Measurements from ENCODE around the gene C7orf57.
"Not testable (repeated sequence)": the region's sequence is repeated elsewhere in the genome, so short reads cannot be mapped to it uniquely, and the experiment has no call there.

Gene C7orf57

DNA sequence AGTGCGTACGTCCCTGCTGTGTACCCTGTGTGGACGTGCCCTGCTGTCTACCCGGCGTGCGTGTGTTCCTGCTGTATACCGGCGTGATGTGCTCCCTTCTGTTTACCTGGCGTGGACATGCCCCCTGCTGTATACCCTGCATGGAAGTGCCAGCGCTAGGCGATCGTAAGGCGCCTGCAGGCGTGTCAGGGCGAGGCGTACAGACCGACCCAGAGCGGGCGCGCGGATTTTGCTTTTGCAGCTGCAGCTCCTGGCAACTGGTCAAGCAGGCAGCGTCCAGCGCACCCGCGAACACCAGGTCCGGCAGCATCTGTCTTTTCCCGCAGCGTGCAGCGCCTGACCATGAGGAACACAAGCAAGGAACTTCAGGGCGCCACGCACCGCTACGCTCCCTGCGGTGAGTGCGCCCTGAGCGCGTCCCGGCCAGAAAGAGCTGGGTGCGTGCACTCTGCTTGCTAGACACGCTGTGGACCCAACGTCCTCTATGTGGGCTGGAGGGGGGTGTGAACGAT is 680 bp downstream of the C7orf57 start:
- DNase-seq (ENCODE audit: low read depth in 2 of 2), result no peak

GRCh38 chr7:48038815-48039506 is 3.6 kb downstream of the C7orf57 start:
- DNase-seq (ENCODE audit: low read depth in 2 of 2), result no peak

DNA sequence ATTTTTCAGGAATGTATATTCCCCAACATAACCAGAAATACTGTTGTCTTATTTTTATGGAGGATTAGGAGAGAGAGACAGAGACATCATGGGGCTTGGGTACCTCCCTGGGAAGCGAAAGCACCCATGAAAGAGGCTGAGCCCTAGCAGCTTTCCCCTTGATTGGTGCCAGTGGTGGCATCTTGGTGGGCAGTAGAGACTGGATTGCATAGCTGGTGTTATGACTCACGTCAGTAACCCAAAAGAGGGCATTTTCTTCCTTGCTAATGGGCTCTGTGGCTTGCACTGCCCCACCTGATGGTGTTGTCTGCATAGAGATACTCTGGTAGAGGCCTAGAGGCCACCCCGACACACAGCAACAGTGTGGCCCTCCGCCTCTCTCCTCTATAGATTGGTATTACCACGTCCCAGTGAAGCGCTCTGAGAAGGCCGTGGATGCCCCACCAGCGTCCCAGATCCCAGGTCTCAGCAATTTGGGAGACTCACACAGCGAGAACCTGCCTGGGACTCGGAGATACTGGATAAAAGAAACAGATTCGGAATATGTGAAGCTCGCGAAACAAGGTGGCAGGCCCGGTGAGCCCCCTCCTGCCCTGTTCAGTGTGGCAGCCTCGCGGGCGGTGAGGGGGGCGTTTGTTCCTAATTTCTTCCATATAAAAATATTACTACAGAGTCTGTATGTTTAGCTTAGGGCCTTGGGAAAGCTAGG is 5.8 kb downstream of the C7orf57 start:
- DNase-seq (ENCODE audit: low read depth in 2 of 2), result no peak

DNA sequence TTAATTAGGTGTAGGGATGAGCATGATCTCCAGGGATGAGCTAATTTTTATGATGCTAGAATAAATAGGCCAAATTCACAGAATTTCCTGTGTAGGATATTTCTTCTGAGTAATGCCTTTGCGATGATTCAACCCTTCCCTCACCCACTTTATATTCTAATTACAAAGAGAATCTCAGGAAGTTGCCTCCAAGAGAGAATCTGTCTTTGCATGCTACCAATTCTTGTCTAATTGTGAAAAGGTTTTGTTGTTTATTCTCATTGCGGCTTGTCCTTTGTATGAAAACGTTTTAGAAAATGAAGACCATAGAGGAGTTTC is 6.3 kb downstream of the C7orf57 start:
- DNase-seq (ENCODE audit: low read depth in 2 of 2), result no peak

DNA sequence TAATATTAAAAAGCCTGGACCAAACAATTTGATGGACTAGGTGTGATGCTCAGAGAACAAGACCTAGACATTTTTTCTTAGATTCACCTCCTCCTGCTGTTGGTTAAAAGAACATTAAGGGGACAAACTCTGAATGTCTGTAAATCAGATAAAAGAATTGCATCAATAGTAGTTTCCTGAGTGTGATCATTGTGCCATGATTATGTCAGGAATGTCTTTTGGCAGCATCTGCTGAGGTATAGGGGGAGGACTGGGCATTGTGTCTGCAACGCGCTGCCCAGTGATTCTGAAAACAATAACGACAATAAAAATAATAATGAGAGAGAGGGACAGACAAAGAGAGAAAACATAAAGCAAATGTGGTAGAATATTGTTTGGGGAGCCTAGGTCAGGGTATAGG is 6.9 kb downstream of the C7orf57 start:
- no peak for DNase-seq (ENCODE audit: low read depth in 2 of 2)

GRCh38 chr7:48042636-48043035 is 7.3 kb downstream of the C7orf57 start:
- no peak for DNase-seq (ENCODE audit: low read depth in 2 of 2)

DNA sequence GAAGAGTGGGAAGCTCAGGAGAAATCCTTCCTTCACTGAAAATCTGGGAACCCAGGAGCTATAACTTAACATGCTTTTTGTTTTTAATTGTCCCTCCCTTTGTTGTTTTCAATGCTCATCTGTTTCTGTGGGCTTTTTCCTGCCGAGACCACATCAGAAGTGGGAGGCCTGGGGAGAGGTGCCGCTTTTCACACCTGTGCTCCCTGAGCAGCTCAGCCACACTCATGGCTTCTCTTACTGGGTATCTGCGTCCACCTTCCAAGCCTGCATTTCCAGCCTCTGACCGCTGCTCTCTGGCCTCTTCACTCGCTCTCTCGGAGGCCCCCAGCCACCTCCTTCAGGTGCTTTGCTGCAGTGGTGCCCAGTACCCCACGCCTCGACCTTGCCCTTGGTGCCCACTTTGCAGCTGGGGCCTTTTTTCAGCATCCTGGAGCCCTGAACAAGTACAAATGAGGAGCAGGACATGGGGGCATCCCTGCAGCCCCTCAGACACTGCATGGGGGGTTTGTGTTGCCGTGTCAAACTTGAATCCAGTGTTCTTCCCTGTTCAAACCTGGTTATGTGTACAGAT is 9.9 kb downstream of the C7orf57 start:
- DNase-seq (ENCODE audit: low read depth in 2 of 2), result no peak

DNA sequence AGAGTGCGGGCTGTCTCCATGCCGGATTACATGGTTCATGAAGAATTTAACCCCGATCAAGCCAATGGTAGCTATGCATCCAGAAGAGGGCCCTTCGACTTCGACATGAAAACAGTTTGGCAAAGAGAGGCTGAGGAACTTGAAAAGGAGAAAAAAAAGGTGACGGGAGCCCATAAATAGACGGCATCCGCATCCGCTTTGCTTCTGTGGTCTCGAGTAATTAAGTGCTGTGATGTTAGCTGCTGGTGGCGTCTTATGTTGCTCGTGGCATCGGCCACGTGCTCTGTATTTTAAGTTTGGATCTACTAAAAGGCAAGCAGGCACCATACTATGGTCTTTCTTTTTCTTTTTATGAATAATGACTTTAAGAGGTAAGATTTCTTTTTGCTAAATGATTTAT is 11.1 kb downstream of the C7orf57 start:
- no peak for DNase-seq (ENCODE audit: low read depth in 2 of 2)

DNA sequence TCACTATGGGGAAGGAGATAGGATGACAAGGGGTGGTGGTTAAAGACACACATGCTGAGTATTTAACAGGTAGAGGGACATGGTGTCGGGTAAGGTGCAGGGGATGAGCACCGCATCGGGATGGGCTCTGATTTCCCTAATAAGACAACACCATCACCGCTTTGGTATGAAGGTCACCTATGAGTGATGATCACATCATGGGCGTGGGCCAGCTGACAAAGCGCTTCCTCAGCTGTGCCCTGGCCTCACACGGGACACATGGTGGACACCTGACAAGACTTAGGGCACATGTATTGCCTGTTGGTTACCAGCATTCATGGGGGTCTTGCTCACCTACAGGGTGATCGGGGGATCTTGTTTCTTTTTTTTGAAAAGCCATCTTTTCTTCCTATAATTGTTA is 12.8 kb downstream of the C7orf57 start:
- DNase-seq (ENCODE audit: low read depth in 2 of 2), result no peak

DNA sequence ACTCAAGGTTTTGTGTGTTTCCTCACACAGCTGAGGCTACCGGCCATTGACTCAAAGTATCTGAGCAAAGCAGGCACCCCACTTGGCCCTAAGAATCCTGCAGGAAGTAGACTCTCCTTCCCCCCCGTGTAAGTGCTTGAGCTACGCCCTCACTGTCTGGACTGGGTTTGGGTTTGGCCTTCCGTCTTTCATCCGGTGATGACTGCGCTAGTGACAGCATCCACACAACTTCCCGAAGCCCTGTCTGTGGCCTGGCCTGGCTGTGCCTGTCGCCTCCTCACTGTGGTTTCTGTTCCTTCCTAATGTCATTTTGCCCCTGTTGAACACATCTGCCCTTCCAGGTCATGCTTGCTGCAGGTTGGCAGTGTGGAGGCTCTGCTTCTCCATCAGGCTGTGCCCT is 14.5 kb downstream of the C7orf57 start:
- no peak for DNase-seq (ENCODE audit: low read depth in 2 of 2)

- DNase-seq (ENCODE audit: low read depth in 2 of 2), result no peak
These were observed 17.4 kb downstream of the C7orf57 start for GRCh38 chr7:48052748-48053147.

DNA sequence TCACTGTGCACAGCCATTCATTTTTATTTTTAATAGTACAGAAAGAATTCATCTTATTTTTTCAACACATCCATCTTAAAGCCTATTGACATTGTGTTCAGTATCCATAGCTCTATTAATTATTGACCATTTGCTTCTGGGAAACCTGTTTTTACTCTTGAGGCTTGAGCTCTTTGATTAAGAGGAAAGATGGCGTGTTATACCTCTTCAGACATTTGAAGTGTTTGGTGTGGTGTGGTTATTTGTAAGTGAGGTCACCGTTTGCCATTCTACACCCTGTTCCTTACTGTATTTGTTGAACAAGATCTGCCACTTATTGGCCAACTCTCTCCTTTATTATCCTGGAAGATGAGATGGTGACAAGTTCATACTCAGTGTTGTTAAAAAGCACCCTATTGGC is 18.4 kb downstream of the C7orf57 start:
- DNase-seq (ENCODE audit: low read depth in 2 of 2), result no peak

- no peak for DNase-seq (ENCODE audit: low read depth in 2 of 2)
These were observed 23.6 kb downstream of the C7orf57 start for GRCh38 chr7:48058990-48059389.

DNA sequence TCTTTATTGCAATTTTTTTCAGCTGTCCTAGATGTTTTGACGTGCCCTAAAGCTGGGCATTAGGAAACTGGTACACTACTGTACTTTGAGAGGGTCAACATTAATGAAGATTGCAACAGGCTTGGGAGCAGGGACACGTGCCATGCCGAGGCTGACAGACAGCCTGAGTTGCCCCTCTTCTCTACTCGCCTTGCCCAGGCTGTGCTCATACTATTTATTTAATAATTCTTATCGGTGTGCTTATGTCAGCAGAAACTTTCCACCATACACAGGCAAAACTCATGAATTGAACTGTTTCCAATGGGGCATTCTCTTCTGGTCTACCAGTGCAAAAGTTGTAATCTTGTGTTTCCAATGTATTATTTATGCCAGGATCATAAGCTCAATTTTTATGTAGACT is 24.4 kb downstream of the C7orf57 start:
- DNase-seq (ENCODE audit: low read depth in 2 of 2), result no peak

DNA sequence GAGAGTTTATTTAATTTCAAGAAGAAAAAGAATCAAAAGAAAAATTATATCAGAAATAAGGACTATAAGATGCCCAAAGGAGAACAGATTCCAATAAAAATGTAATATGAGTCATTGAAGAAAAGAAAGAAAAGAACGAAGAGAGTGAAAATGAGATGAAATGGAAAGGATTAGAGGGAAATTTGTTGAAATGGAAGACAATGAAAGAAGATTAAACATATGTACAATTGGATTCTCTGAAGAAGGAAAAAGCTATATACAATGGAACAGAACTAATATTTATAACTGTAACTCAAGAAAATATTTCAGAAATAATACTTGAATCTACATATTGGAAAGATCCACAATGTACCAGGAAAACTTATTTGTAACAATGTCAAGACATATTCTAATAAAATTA is 28.6 kb downstream of the C7orf57 start:
- DNase-seq (ENCODE audit: low read depth in 2 of 2), result no peak

- no peak for DNase-seq (ENCODE audit: low read depth in 2 of 2)
These were observed 32.1 kb downstream of the C7orf57 start for GRCh38 chr7:48067475-48067874.

GRCh38 chr7:48074204-48074654 is 38.9 kb downstream of the C7orf57 start:
- no peak for DNase-seq (ENCODE audit: low read depth in 2 of 2)

- no peak for DNase-seq (ENCODE audit: low read depth in 2 of 2)
These were observed 42.1 kb downstream of the C7orf57 start for GRCh38 chr7:48077423-48077822.

- no peak for DNase-seq (ENCODE audit: low read depth in 2 of 2)
These were observed 43.1 kb downstream of the C7orf57 start for GRCh38 chr7:48078470-48078869.

GRCh38 chr7:48082378-48082777 is 47.0 kb downstream of the C7orf57 start:
- DNase-seq (ENCODE audit: low read depth in 2 of 2), result not testable (repeated sequence)

DNA sequence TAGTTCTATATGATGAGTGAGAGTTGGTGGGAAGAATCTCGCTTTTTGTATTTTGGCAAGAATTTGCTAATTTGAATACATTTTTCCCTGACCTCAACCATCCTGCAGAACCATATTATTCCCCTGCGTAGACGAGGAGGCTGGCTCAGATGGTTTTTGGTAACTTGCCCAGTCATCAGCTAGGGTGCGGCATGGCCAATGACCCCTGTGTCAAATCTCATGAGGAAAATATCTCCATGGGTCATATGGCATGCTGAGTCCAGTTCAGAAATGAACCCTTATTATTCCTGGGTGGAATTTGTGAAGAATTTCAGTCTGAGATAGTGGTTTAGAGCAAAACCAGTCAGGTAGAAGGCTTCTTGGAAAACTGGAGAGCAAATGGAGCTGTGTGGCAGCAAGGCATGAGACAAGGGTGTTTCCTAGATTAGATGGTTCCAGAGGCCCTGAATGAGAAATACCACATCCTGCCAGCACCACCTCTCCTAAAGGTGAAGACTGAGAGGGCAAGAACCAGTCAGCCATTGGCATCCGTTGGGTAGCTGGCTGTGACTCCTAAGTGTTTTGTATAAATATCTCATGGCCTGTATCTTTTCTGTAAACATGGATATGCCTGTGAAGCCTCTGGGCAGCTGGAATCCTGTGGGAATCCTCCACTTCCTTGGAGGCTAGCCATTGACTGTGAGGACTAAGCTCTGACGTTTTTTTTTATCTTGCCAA is 47.9 kb downstream of the C7orf57 start:
- no peak for DNase-seq (ENCODE audit: low read depth in 2 of 2)

DNA sequence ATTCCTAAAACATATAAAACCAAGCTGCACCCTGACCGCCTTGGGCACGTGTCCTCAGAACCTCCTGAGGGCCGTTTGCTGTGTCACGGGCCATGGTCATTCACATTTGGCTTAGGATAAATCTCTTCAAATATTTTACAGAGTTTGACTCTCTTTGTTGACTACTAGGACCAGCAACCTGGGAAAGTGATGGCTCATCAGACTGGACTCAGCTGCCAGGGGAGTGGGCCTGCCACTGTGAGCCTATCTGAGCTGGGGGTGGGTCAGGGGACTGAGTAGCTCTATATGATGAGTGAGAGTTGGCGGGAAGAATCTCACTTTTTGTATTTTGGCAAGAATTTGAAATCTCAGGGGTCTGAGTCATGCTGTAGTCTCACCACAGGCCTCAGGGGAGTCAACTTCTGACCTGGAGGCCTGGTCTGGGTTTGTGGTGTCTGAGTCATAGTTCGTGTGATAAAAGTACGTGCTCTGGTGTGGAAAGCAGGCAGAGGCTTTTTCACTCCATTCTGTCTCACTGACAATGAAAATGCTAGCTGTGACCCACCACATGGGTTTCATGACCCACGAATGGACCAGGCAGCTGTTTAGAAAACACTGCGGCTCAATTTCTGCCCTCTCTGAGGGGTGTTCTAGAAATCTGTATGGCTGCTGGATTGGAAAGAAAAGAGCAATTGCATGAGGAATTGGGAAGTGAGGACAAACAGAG is 49.5 kb downstream of the C7orf57 start:
- DNase-seq (ENCODE audit: low read depth in 2 of 2), result peak; percentile 68 to 76
